SIG-M5 treated with dmso at 0.1 percent for 504 hours (cell line): ENCODE measurements around the gene RNF114.
"Not testable (repeated sequence)": the region's sequence is repeated elsewhere in the genome, so short reads cannot be mapped to it uniquely, and the experiment has no call there.

Experiments used
- DNase-seq: peaks from one replicate; lab custom pipeline; 2025; ENCODE audit not compliant: unreplicated experiment; lab: John Stamatoyannopoulos, UW

Gene RNF114

DNA sequence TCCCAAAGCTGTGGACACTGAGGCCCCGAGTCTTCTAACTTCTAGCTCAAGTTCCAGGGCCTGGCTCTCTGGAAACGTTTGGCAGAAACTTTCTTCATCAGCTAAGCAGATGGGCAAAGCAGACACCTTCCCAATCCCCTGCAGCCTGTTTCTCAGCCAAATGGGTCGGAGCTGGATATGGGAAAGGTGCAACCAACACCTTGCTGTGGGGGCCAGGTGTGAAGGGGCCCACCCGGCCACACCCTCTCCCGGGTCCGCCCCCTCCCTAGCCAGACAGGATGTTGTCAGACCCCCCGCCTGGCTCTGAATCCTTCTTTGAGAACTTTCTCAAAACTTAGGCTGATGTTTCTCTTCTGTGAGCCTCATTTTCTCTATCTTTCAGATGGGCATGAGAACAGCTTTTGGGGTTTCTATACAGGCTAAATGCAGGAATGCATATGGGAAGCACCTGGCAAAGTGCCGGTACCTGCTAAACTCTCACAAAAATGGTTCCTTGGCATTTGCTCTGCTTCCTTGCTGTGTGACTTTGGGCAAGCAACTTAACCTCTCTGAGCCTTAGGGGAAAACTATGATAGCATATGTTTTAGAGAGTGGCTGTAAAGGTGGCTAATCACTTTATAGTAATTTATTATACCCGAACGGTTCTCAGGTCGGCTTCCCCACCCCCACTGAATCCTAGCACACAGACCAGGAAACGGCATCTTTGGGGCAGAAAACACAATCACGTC is 48.4 kb downstream of the RNF114 start:
- no peak for DNase-seq

DNA sequence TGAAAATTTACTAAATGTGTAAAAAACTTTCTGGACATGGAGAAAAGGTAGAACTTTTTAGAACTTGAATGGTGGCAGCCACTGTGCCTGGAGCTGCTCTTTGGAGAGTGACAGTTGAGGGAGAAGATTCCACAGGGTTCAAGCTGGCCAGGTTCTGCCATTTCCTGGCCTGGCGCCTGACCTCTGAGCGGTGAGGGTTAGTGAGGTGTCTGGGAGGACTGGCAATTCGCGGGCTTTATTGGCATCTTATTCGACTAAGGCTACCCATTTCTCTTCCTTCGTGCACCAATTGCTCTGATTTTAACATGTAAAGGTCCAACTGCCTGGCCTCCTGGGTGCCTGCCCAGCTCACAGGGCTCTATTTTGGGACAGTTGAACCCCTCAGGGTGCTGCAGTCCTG is 49.0 kb downstream of the RNF114 start:
- DNase-seq: no peak

DNA sequence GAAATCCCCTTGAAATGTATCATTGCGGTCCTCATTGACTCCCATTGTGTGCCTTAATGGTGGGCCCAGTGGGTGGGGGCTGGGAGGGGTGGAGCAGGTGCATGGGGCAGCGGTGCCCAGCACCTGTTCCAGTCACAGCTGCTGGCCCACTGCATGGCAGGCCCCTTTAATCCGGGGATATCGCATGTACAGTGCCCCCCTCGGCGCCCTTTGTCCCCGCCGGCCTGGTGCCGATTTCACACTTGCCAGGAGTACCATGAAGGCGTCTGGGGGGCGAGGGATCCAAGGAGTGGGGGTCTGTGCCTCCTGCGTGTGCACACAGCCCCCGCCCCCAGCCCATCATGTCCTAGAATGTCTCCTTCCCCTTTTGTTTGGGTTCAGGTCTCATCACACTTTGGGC is 49.4 kb downstream of the RNF114 start:
- DNase-seq: no peak

DNA sequence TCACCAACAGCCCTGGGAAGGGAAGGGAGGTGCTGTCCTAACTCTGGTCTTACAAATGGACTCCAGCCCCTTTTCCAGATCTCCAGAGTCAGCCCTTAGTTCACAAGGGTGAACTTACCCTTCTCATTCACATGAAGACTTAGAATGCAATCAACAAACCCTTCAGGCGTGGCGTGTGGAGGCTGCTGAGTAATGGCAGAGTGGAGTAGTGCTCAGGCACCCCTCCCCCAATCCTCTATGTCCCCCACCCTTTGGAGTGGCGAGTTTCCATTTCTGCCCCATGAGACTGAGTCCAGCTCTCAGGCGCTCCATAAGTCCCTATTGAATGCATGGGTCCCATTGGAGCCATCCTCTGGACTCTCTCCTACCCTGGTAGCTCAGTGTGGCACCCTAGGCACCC is 49.9 kb downstream of the RNF114 start:
- DNase-seq: no peak

DNA sequence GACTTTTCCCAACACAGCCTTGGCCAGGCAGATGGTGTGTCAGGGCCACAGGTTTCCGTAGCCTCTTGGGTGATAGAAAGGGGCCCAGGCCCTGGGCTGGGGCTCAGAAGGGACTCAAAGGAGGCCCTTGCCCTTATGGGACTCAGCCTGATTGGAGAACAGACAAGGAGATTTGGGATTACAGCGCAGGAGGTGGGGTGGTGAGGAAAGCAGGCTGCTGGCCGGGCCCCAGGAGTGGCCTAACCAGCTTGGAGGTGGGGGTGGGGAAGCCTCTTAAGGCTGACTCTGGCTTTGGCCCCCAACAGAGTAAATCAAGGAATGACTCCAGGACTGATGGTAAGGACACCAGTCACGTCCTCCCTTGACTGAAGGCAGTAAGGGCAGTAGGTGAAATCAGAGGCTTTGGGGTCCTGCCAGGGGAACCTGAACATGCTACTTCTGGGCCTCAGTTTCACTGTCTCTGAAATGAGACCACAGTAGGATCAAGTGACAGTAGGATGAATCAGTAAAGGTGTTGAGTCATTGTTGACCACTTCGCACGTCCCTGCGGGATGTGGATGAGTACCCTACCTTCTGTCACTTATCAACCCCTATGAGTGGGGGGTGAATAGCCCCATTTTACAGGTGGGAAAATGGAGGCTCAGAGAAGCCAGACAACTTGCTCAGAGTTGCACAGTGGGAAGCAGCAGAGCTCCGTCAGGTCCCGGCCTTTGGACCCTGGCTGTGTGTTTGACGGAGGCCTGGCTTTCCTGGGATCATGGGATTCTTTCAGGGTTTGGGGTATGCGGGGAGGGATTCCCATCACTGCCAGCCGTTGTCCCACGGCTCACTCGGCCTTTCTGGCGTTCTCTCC is 51.0 kb downstream of the RNF114 start:
- DNase-seq: no peak

DNA sequence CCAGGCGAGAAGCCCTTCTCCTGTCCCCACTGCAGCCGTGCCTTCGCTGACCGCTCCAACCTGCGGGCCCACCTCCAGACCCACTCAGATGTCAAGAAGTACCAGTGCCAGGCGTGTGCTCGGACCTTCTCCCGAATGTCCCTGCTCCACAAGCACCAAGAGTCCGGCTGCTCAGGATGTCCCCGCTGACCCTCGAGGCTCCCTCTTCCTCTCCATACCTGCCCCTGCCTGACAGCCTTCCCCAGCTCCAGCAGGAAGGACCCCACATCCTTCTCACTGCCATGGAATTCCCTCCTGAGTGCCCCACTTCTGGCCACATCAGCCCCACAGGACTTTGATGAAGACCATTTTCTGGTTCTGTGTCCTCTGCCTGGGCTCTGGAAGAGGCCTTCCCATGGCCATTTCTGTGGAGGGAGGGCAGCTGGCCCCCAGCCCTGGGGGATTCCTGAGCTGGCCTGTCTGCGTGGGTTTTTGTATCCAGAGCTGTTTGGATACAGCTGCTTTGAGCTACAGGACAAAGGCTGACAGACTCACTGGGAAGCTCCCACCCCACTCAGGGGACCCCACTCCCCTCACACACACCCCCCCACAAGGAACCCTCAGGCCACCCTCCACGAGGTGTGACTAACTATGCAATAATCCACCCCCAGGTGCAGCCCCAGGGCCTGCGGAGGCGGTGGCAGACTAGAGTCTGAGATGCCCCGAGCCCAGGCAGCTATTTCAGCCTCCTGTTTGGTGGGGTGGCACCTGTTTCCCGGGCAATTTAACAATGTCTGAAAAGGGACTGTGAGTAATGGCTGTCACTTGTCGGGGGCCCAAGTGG is 51.9 kb downstream of the RNF114 start:
- DNase-seq: no peak

DNA sequence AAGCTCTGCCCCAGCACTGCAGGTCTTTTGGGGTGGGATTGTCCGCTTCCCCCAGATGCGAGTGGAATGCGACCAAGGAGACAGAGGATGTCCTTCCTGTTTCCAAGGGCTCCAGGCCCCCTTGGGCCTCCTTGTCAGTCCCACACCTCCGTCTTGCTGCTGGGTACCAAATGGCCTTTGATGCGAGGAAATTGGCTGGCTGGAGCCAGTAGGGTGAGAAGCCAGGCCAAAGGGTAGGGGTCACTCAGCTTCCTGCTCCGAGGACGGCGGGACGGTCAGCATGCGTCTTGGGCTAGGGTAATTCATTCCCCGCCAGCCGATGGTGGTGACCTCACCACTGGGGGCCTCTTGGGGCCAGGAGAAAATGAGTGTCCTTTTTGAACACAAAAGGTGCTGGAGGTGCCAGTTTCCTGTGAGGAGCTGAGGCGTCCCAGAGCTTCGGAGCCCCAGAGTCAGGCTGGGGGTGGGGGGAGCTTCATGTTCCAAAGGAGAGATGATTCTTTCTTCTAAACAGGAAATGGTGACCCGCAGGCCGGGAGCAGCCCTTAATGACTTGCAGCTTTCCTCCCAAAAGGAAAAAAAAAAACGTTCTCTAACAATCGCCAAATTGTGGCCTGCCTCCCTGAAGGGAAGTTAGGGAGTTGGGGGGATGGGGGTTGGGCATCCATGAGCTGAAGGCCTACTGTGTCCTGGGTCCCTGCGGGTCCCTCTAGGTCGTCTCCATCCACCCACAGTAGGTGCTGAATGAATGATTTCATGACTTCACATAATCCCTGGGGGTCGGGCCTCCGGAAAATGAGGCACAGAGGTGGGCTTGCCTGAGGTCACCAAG is 53.3 kb downstream of the RNF114 start:
- DNase-seq: no peak

DNA sequence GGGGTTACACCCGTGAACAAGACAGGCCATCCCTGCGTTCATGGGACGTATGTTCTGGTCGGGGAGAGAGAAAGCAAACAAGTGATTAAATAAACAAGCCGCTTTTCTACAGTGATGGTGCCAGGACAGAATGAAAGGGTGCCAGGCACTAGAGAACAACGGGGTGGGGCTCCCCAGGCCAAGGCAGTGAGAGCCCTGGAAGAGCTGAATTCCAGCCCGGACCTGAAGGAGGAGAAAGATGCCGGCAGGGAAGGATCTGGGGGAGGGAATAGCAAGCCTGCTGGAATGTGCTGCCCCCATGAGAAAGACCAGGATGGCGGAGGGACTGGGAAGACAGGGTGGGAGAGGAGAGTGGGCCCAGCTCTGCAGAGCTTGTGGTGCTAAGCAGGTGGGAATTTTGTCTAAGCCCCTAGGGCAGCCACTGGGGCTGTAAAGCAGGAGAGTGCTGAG is 54.1 kb downstream of the RNF114 start:
- DNase-seq: no peak

DNA sequence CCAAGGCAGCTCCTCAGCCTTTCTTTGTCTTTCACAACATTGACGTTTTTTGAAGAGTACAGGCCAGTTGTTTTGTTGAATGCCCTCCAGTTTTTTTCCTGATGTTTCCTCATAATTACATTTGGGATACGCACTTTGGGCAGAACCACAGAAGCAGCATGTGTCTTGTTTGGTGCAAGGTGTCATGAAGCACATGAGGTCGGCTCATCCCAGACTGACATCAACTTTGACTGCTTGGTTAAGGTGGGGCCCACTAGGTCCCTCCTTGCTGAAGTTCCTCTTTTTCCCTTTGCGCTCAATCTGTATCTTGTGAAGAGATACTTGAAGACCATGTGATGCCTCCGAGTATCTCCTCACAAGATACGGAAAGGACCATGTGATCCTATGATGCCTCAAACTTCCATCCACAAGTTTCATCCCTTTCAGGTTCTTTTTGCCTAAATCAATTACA is 57.1 kb downstream of the RNF114 start:
- peak; percentile 86 for DNase-seq

DNA sequence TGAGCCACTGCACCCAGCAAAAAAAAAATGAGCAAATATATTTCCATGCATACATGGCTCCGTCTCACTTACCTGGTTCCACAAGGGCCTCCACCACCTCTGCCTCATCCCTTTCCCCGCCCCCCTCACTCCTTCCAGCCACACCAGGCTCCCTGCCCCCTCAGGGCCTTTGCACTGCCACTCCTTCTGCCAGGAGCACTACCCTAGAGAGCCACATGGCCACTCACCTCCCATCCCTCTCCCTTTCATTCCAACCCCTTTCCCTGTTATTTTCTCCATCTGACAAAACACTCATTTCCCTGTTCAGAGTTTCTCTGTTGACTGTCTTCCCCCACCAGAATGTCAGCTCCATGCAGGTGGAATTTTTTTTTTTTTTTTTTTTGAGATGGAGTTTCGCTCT is 59.4 kb downstream of the RNF114 start:
- DNase-seq: no peak

DNA sequence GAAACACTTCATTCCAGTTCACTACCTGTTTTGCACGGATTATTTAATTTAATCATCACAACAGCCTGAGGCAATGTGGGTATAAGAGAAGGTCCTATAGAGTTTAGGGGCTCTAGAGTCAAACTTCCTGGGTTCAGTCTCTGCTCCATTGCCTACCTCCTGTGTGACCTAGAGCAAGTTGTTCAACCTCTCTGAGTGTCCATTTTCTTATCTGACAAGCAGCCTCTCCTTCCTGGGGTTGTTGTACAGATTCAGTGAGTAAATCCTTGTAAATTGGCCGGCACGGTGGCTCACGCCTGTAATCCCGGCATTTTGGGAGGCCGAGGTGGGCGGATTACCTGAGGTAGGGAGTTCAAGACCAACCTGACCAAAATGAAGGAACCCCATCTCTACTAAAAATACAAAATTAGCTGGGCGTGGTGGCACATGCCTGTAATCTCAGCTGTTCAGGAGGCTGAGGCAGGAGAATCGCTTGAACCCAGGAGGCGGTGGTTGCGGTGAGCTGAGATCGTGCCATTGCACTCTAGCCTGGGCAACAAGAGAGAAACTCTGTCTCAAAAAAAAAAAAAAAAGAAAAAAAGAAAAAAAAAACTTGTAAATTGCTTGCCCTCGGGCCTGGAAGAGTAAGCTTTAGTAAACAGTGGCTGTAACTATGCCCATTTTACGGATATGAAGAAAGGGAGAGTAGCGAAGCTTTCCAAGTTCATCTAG is 62.4 kb downstream of the RNF114 start:
- DNase-seq: not testable (repeated sequence)

DNA sequence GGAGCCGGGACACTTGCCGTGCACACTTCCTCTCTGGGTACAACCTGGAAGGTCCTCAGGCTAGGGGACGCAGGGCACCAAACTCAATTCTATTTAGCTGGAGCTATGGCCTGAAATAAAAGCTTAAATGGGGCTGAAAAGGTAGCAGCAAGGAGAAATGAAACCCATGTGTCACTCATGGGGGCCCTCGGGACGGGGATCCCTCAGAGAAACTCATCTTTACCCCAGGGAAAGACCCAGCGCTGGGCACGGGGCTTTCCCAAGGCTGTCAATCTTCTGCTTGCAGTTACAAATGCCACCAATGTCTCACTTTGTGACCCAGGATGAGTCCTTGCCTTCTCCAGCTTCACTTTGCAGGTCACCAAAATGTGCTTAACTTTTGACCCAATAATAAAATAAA is 63.1 kb downstream of the RNF114 start:
- DNase-seq: no peak

DNA sequence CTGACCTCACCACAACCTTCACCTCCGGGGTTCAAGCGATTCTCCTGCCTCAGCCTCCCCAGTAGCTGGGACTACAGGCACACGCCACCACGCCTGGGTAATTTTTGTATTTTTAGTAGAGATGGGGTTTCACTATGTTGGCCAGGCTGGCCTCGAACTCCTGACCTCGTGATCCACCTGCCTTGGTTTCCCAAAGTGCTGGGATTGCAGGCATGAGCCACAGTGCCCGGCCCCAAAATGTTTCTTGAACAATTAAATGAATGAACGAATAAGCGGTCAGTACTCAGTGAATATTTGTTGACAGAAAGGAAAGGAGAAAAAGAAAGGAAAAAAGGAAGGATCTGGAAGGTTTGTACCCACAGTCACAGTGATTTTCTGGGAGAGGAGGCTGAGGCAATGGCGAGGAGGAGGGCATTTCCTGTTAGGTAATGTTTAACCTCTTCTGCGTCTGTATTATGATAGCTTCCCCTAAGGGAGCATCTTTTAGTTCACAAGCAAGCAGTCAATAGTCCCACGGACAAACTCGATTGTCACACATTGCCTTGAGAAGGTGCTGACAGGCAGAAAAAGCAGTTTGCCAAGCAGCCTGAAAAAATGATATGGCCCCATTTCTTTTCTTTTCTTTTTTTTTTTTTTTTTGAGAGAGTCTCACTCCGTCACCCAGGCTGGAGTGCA is 64.5 kb downstream of the RNF114 start:
- peak; percentile 61 for DNase-seq

DNA sequence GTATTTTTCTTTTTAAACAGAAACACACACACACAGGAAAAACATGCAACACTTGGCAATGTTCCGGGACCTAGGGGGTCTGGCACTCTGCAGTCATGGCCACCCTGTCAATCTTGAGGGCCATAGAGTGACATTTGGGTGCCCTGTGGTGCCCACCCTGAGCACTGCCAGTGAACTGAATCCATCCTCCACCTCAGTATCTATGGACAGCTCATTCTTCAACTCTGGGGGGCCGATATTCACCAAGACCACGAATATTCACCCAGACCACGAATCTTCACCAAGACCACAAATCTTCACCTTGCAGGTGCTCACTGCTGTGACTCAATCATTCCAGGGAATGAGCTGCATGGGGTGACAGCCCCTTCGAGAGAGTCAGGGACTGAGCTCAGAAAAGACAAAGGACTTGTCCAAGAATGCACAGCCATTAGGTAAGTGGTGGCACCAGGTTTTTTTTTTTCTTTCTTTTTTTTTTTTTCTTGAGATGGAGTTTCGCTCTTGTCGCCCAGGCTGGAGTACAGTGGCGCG is 65.7 kb downstream of the RNF114 start:
- no peak for DNase-seq

DNA sequence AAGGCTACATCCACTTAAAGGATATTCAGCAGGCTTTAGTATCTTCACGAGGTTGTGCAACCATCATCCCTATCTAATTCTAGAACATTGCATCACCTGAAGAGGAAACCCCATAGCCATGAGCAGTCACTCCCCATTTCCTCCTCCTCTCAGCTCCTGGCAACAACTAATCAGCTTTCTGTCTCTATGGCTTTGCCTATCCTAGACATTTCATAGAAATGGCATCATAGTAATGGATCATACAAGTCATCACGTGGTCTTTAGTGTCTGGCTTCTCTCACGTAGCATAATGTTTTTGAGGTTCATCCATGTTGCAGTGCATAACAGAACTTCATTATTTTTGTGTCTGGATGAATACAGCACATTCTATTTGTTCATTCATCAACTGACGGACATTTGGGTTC is 67.1 kb downstream of the RNF114 start:
- peak; percentile 99 for DNase-seq
